Small intestine (tissue), 7 donors: ENCODE data around the gene ARL3. TPM values are rescaled to one million over a fixed set of nuclear protein-coding genes. Genes with fewer than 3 reads are reported as not detected.

Experiments
- DNase-seq, 2 donors: peaks; one replicate each; pipeline versions ENCODE4 v3.0.0 to v3.0.0-alpha.2; 2013
- FAIRE-seq: peaks from 2 replicates; lab custom pipeline; 2012; peaks lifted over from hg19 to GRCh38; lab: Jason Lieb, UNC
- H3K27ac ChIP-seq, 3 donors: one replicate each; pipeline ENCODE4 v1.5.1; 2013; ENCODE audit warnings: low read length in 2 of 3, mild to moderate bottlenecking in 2 of 3, control low read depth in 1 of 3, inconsistent platforms in 1 of 3, low read depth in 1 of 3, moderate library complexity in 1 of 3
- H3K27me3 ChIP-seq, 3 donors: one replicate each; pipeline ENCODE4 v1.6.1; 2013; ENCODE audit warnings: low read length in 3 of 3, inconsistent platforms in 1 of 3; ENCODE audit not compliant: control insufficient read depth in 3 of 3, insufficient read depth in 3 of 3
- H3K36me3 ChIP-seq, 3 donors: one replicate each; pipeline ENCODE4 v1.6.1; 2013; ENCODE audit warnings: low read length in 3 of 3, inconsistent platforms in 1 of 3, low read depth in 1 of 3, mild to moderate bottlenecking in 1 of 3, moderate library complexity in 1 of 3; ENCODE audit not compliant: control insufficient read depth in 3 of 3, insufficient read depth in 2 of 3
- H3K4me1 ChIP-seq, 3 donors: one replicate each; pipeline ENCODE4 v1.6.1; 2013; ENCODE audit warnings: low read length in 2 of 3, inconsistent platforms in 1 of 3, low read depth in 1 of 3, mild to moderate bottlenecking in 1 of 3, moderate library complexity in 1 of 3; ENCODE audit not compliant: control insufficient read depth in 3 of 3, insufficient read depth in 2 of 3
- H3K4me3 ChIP-seq, 3 donors: one replicate each; pipeline ENCODE4 v1.5.1; 2013; ENCODE audit warnings: low read length in 3 of 3, control low read depth in 1 of 3, inconsistent platforms in 1 of 3, low read depth in 1 of 3, mild to moderate bottlenecking in 1 of 3, moderate library complexity in 1 of 3
- H3K9me3 ChIP-seq, 2 donors: one replicate each; pipeline ENCODE4 v1.6.1; 2013; ENCODE audit warnings: low read depth in 1 of 2, low read length in 1 of 2; ENCODE audit not compliant: control insufficient read depth in 2 of 2, insufficient read depth in 1 of 2
- WGBS, 3 donors: extraction: QIAGEN DNeasy Blood & Tissue Kit; methylation state at CpG; one replicate each; pipeline ENCODE4 v1.1.7; 2013; 5-methylcytosine and 5-hydroxymethylcytosine counted together
- polyA plus RNA-seq, 4 donors: library from polyadenylated mRNA; stranded (reverse) in 3 of 4; unstranded in 1 of 4; fragments of 200-250 nt in 3 of 4; fragments of 120-200 nt in 1 of 4; gene quantifications; one replicate each; pipeline versions ENCODE4 v1.2.1 to v1.2.3, GENCODE V29; 2013
- donor health status: healthy with polysubstance abuse.
- donor health status: control.
- donor health status: control.
- donor health status: Bipolar disorder and iron deficiency.
- donor health status: healthy.

The ARL3 gene
- polyA plus RNA-seq, 4 donors: 3.4 to 8.3 (median 5.6) TPM

- H3K9me3 ChIP-seq: no peaks in the 10 kb centered on the region
- 1% methylated on average over 25 to 75 of the region's 76 CpGs for WGBS, 3 donors
- peaks cover 0 to 27% (median 9%) of the 10 kb centered on the region in 3 donors for H3K4me1 ChIP-seq
- H3K27me3 ChIP-seq: no peaks in the 10 kb centered on the region
- peaks cover 0 to 29% (median 0%) of the 10 kb centered on the region in 3 donors for H3K36me3 ChIP-seq
- H3K27ac ChIP-seq: peak overlapping the region; percentile 94 to 97 (median 97)
- peak; percentile 61 to 83 for DNase-seq
- no peak for FAIRE-seq
- H3K4me3 ChIP-seq: peak overlapping the region; percentile 81 to 95 (median 92)
These were observed 70.7 kb downstream of the ARL3 start for GRCh38 chr10:102643336-102644065.

GRCh38 chr10:102642736-102643335, 71.4 kb downstream of the ARL3 start:
- H3K9me3 ChIP-seq: no peaks in the 10 kb centered on the region
- H3K27me3 ChIP-seq: no peaks in the 10 kb centered on the region
- peaks cover 0 to 20% (median 5%) of the 10 kb centered on the region in 3 donors for H3K4me1 ChIP-seq
- no peak for FAIRE-seq
- H3K27ac ChIP-seq: peak overlapping the region; percentile 94 to 97 (median 97)
- peak; percentile 75 to 79 for DNase-seq
- WGBS, 3 donors: 1% methylated on average over 29 to 45 of the region's 45 CpGs
- peak overlapping the region; percentile 81 to 95 (median 92) for H3K4me3 ChIP-seq
- H3K36me3 ChIP-seq: peaks cover 0 to 22% (median 0%) of the 10 kb centered on the region in 3 donors

GRCh38 chr10:102641880-102642735, 72.1 kb downstream of the ARL3 start:
- Histone ChIP-seq H3K36me3 (peaks cover 0 to 15% (median 0%) of the 10 kb centered on the region in 3 donors), H3K27me3 (no peaks in the 10 kb centered on the region), H3K4me1 (peaks cover 0 to 13% (median 0%) of the 10 kb centered on the region in 3 donors), H3K9me3 (no peaks in the 10 kb centered on the region), H3K4me3 (peak overlapping the region; percentile 81 to 95 (median 92)), H3K27ac (peak overlapping the region; percentile 94 to 97 (median 97))
- 0 to 1% (median 1%) methylated on average over 52 to 77 of the region's 77 CpGs for WGBS, 3 donors
- FAIRE-seq (no peak), DNase-seq (peak; percentile 98)

GRCh38 chr10:102641402-102641801, 72.8 kb downstream of the ARL3 start:
- Histone ChIP-seq H3K27me3 (no peaks in the 10 kb centered on the region), H3K36me3 (peaks cover 0 to 8% (median 0%) of the 10 kb centered on the region in 3 donors), H3K4me3 (peak overlapping the region in 2 of 3 donors; percentile 81 to 95), H3K9me3 (no peaks in the 10 kb centered on the region), H3K4me1 (peaks cover 0 to 6% (median 0%) of the 10 kb centered on the region in 3 donors), H3K27ac (peak overlapping the region; percentile 59 to 93 (median 72))
- DNase-seq (peak in 1 of 2 donors; percentile 52), FAIRE-seq (no peak)
- WGBS, 3 donors: 11 to 31% (median 22%) methylated on average over 7 of the region's 7 CpGs

GRCh38 chr10:102639537-102639936, 74.7 kb downstream of the ARL3 start:
- Histone ChIP-seq H3K36me3 (no peaks in the 10 kb centered on the region), H3K27ac (no peak overlapping the region), H3K4me3 (no peak overlapping the region), H3K9me3 (no peaks in the 10 kb centered on the region), H3K27me3 (no peaks in the 10 kb centered on the region), H3K4me1 (peaks cover 0 to 13% (median 0%) of the 10 kb centered on the region in 3 donors)
- 9 to 35% (median 25%) methylated on average over 2 of the region's 2 CpGs for WGBS, 3 donors
- FAIRE-seq (no peak), DNase-seq (no peak)

- Histone ChIP-seq H3K4me3 (no peak overlapping the region), H3K4me1 (peaks cover 0 to 28% (median 3%) of the 10 kb centered on the region in 3 donors), H3K36me3 (peaks cover 0 to 27% (median 0%) of the 10 kb centered on the region in 3 donors), H3K27me3 (no peaks in the 10 kb centered on the region), H3K27ac (peak overlapping the region in 1 of 3 donors; percentile 14), H3K9me3 (no peaks in the 10 kb centered on the region)
- no peak for DNase-seq
- no peak for FAIRE-seq
- 51 to 58% (median 56%) methylated on average over 4 of the region's 4 CpGs for WGBS, 3 donors
These were observed 78.8 kb downstream of the ARL3 start for GRCh38 chr10:102635377-102635776.

GRCh38 chr10:102634686-102635085, 79.5 kb downstream of the ARL3 start:
- no peak overlapping the region for H3K4me3 ChIP-seq
- DNase-seq (no peak), FAIRE-seq (no peak)
- no peaks in the 10 kb centered on the region for H3K27me3 ChIP-seq
- no peaks in the 10 kb centered on the region for H3K9me3 ChIP-seq
- 63 to 68% (median 68%) methylated on average over 4 of the region's 4 CpGs for WGBS, 3 donors
- no peak overlapping the region for H3K27ac ChIP-seq
- H3K4me1 ChIP-seq: peaks cover 0 to 31% (median 3%) of the 10 kb centered on the region in 3 donors
- peaks cover 0 to 34% (median 0%) of the 10 kb centered on the region in 3 donors for H3K36me3 ChIP-seq

- FAIRE-seq: no peak
- Histone ChIP-seq H3K9me3 (no peaks in the 10 kb centered on the region), H3K36me3 (peaks cover 0 to 42% (median 0%) of the 10 kb centered on the region in 3 donors), H3K27me3 (no peaks in the 10 kb centered on the region), H3K4me3 (no peak overlapping the region), H3K4me1 (peaks cover 0 to 37% (median 3%) of the 10 kb centered on the region in 3 donors), H3K27ac (peak overlapping the region in 2 of 3 donors; percentile 61 to 88)
- no peak for DNase-seq
- whole genome bisulfite sequencing, 3 donors: 78 to 91% (median 85%) methylated on average over 5 of the region's 5 CpGs
These were observed 80.3 kb downstream of the ARL3 start for GRCh38 chr10:102633848-102634247.
